ENCODE data around the gene SMARCA2. TPM values are rescaled to one million over a fixed set of nuclear protein-coding genes. Genes with fewer than 3 reads are reported as not detected.

SMARCA2 gene
- total and polyA plus RNA-seq, 4 donors: 18.8 to 67.0 (median 41.1) TPM

DNA sequence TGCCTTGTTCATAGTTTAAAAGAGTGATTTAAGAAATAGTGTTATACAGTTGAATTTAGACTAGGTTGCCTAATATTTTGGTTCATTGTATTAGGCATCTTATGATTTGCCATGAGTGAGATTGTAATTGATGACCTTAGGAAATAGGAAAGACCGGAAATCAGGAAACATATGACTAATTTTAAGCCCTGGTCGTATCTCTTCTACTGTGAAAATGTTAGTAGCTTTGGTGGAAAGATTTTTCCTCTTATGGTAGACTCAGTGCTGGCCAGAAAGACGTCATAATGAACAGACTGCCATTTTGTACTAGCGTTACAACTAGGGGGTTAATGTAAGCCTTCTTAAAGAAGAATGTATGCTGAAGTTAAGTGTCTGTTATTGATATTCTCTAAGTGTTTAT lies 21.7 kb downstream of the SMARCA2 start:
- no peak for TF ChIP-seq NR2F2 (IDR thresholded peaks at IDR 0.05)
- no peak for TF ChIP-seq ZBTB33 (IDR thresholded peaks at IDR 0.05)
- TF ChIP-seq RAD21 (IDR thresholded peaks at IDR 0.05): no peak
- no peak for TF ChIP-seq HNF4G (IDR thresholded peaks at IDR 0.05)
- no peak for TF ChIP-seq GABPA (IDR thresholded peaks at IDR 0.05 in 1 of 2, conservative IDR thresholded peaks at IDR 0.05 in 1 of 2)
- TF ChIP-seq, protein P1, sequence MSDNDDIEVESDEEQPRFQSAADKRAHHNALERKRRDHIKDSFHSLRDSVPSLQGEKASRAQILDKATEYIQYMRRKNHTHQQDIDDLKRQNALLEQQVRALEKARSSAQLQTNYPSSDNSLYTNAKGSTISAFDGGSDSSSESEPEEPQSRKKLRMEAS (IDR thresholded peaks at IDR 0.05): no peak
- no peak for DNase-seq (ENCODE audit: low spot score)
- no peak overlapping the region for H3K27ac ChIP-seq (ENCODE audit: low read depth in 1 of 2, low read length in 2 of 2)
- 84% methylated on average over 4 of the region's 4 CpGs for WGBS
- no peak overlapping the region for H3K4me3 ChIP-seq (ENCODE audit: low read depth in 1 of 3, low read length in 3 of 3)
- H3K9ac ChIP-seq (ENCODE audit: low read depth in 1 of 2, low read length in 2 of 2): no peak overlapping the region
- H3K27me3 ChIP-seq (ENCODE audit: control insufficient read depth in 4 of 4, insufficient read depth in 4 of 4, low read length in 3 of 4): no peaks in the 10 kb centered on the region
- H3K9me3 ChIP-seq (ENCODE audit: control insufficient read depth in 4 of 4, low read length in 3 of 4): no peaks in the 10 kb centered on the region
- peaks cover 5 to 53% (median 48%) of the 10 kb centered on the region in 4 donors for H3K36me3 ChIP-seq (ENCODE audit: control insufficient read depth in 4 of 4, insufficient read depth in 3 of 4, low read depth in 1 of 4, low read length in 3 of 4)
- H3K4me1 ChIP-seq (ENCODE audit: control insufficient read depth in 4 of 4, insufficient read depth in 4 of 4, low read length in 3 of 4): peaks cover 0 to 2% (median 0%) of the 10 kb centered on the region in 4 donors

DNA sequence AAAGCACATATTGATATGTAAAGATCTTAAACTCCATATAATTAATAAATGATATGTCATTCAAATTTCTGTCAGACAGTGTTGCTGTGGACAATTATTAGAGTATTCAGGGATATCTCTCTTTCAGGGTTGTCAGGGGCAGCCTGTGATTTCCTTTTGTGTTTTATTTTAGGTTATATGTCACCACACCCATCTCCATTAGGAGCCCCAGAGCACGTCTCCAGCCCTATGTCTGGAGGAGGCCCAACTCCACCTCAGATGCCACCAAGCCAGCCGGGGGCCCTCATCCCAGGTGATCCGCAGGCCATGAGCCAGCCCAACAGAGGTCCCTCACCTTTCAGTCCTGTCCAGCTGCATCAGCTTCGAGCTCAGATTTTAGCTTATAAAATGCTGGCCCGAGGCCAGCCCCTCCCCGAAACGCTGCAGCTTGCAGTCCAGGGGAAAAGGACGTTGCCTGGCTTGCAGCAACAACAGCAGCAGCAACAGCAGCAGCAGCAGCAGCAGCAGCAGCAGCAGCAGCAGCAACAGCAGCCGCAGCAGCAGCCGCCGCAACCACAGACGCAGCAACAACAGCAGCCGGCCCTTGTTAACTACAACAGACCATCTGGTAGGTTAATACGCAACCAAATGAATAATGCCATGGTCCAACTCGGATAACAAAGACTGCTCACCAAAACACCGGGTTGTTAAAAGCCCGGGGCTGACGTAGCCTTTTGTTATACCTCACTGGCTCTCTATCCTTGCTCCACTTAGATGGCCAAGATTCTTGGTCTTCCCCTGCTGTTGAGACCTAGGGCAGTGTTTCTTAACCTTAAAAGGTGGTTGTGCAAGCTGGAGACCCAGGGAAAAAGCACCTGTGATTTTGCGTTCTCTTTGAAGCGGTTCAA lies 24.4 kb downstream of the SMARCA2 start:
- H3K9me3 ChIP-seq (ENCODE audit: control insufficient read depth in 4 of 4, low read length in 3 of 4): no peaks in the 10 kb centered on the region
- H3K4me1 ChIP-seq (ENCODE audit: control insufficient read depth in 4 of 4, insufficient read depth in 4 of 4, low read length in 3 of 4): peaks cover 0 to 1% (median 0%) of the 10 kb centered on the region in 4 donors
- DNase-seq (ENCODE audit: low spot score): no peak
- 81% methylated on average over 20 of the region's 20 CpGs for WGBS
- no peak overlapping the region for H3K9ac ChIP-seq (ENCODE audit: low read depth in 1 of 2, low read length in 2 of 2)
- TF ChIP-seq RAD21 (IDR thresholded peaks at IDR 0.05): no peak
- TF ChIP-seq, protein P1 (IDR thresholded peaks at IDR 0.05): no peak
- no peak overlapping the region for H3K27ac ChIP-seq (ENCODE audit: low read depth in 1 of 2, low read length in 2 of 2)
- H3K4me3 ChIP-seq (ENCODE audit: low read depth in 1 of 3, low read length in 3 of 3): no peak overlapping the region
- no peaks in the 10 kb centered on the region for H3K27me3 ChIP-seq (ENCODE audit: control insufficient read depth in 4 of 4, insufficient read depth in 4 of 4, low read length in 3 of 4)
- peaks cover 6 to 43% (median 34%) of the 10 kb centered on the region in 4 donors for H3K36me3 ChIP-seq (ENCODE audit: control insufficient read depth in 4 of 4, insufficient read depth in 3 of 4, low read depth in 1 of 4, low read length in 3 of 4)

DNA sequence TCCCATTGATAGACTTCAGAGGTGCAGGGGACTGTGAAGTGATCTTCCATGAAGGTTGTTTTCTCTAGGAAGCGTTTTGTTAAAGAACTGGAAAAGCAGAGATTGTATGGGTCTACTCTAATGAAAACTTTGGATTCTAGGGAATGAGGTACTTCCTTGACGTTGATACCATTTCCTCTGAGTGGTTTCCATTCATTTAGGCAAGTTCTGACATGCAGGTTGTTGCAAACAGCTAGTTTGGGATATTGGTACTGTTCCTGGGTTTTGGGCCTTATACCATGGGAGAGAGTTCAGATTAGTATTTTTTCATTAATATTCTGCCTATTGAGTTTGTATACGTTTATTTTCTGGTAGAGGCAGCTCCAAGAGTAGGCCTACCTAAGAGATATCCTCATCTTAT lies 25.7 kb downstream of the SMARCA2 start:
- DNase-seq (ENCODE audit: low spot score): no peak
- WGBS: 93% methylated on average over 3 of the region's 3 CpGs
- Histone ChIP-seq H3K9me3 (ENCODE audit: control insufficient read depth in 4 of 4, low read length in 3 of 4) (no peaks in the 10 kb centered on the region), H3K27ac (ENCODE audit: low read depth in 1 of 2, low read length in 2 of 2) (no peak overlapping the region), H3K9ac (ENCODE audit: low read depth in 1 of 2, low read length in 2 of 2) (no peak overlapping the region), H3K36me3 (ENCODE audit: control insufficient read depth in 4 of 4, insufficient read depth in 3 of 4, low read depth in 1 of 4, low read length in 3 of 4) (peaks cover 6 to 46% (median 35%) of the 10 kb centered on the region in 4 donors), H3K4me1 (ENCODE audit: control insufficient read depth in 4 of 4, insufficient read depth in 4 of 4, low read length in 3 of 4) (no peaks in the 10 kb centered on the region), H3K4me3 (ENCODE audit: low read depth in 1 of 3, low read length in 3 of 3) (no peak overlapping the region), H3K27me3 (ENCODE audit: control insufficient read depth in 4 of 4, insufficient read depth in 4 of 4, low read length in 3 of 4) (no peaks in the 10 kb centered on the region)
- TF ChIP-seq RAD21 (IDR thresholded peaks at IDR 0.05): no peak
- TF ChIP-seq ZBTB33 (IDR thresholded peaks at IDR 0.05): no peak
- TF ChIP-seq, protein P1 (IDR thresholded peaks at IDR 0.05): no peak

Data from liver (tissue), 9 donors.